ENCODE measurements around the gene LZTR1.
A peak's percentile ranks its signal among the peaks of the same experiment; 100 is the strongest.
"Not testable (repeated sequence)": the region's sequence is repeated elsewhere in the genome, so short reads cannot be mapped to it uniquely, and the experiment has no call there.

Gene LZTR1

DNA sequence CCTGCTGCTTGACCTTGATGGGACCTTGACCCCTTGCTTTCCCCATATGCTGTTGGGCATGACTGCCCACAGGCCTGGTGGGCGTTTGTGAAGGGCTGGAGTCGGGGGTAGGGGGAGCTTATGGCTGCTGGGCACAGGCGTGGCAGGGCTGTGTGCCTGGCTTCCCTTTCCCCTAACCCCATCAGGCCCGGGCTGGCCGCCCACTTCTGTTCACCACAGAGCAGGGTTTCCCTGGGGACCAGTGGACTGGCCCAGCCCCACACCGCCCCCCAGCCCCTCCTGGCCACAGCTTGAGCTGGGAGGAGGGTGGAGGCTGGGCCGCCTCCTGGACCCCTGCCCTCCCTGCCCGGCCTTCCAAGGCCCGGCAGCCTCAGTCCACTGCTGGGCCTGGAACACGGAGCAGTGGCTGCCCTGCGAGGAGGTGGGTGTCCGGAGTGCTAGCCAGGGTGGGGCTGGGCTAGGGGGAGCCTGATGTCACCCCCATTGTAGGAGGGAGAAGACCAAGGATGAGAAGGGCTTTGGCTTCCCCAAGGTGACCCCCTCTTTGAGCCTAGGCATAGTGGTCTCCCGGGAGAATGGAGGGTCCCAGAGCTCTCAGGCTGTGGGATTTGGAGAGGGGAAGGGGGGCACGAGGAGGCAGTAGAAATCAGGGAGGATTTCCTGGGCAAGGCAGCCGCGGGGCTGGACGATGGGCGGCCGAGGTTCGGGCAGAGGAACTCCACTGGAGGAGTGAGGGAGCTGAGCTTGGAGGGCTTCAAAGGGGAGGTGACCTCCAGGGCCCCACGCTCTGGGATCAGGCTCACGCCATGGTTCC is 15.0 kb upstream of the LZTR1 start, which contains the start of gene AIFM3:
Gene AIFM3 (plus strand): TSS at position 373 of the 814 bp plus-strand sequence. CDS start 690 bp downstream, outside the sequence.
- no peak for DNase-seq

DNA sequence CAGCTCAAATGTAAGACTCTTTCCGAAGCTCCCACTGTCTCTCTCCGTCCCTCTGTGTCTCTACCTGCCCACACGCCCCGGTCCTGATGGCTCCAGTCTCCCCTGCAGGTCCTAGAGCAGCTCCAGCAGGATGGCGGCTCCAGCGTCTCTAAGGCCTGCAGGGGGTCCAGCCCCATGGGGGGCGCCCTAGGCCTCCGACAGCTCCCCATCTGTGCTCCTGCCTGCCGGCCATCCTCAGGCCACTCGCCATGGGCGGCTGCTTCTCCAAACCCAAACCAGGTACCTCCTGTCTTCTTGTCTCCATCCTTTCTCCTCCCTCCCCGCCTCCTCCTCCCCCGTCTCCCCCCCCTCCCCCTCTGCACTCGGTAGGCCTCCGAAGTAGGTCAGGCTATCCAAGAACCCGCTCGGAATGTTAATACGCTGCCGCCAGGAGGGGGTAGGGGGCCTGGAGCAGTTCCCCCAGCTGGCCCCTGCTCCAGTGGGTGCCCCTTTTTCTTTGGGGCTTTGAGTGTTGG is 14.3 kb upstream of the LZTR1 start:
- no peak for DNase-seq

DNA sequence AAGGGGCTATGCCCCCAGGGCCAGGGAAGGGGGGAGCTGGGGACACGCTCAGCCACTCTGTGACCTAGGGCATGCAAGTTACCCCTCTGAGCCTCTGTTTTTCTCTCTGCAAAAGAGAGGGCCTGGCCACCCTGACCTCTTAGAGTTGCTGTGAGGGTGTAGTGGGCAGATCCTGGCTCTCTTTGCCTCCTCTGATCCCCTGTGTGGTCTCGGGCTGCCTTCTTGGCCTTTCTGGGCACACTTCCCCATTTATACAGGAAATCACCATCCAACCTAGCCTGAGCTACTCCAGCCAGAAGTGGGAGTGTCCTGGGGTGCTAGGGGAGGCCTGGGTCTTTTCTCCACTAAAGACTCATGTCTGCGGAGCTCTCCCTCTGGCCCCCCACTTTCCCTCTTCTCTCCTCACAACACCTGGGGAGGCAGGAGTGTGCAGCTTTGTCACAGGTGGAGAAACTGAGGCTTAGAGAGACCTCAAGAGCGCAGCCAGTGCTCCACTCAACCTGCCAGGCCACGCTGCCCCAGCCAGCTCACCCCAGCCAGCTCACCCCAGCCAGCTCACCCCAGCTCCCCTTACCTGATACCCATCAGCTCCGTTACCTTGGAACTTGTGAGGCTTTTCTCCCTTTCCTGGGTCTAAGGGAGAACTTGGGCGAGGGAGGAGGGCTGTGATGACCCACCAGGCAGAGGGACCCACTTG is 13.7 kb upstream of the LZTR1 start:
- no peak for DNase-seq

DNA sequence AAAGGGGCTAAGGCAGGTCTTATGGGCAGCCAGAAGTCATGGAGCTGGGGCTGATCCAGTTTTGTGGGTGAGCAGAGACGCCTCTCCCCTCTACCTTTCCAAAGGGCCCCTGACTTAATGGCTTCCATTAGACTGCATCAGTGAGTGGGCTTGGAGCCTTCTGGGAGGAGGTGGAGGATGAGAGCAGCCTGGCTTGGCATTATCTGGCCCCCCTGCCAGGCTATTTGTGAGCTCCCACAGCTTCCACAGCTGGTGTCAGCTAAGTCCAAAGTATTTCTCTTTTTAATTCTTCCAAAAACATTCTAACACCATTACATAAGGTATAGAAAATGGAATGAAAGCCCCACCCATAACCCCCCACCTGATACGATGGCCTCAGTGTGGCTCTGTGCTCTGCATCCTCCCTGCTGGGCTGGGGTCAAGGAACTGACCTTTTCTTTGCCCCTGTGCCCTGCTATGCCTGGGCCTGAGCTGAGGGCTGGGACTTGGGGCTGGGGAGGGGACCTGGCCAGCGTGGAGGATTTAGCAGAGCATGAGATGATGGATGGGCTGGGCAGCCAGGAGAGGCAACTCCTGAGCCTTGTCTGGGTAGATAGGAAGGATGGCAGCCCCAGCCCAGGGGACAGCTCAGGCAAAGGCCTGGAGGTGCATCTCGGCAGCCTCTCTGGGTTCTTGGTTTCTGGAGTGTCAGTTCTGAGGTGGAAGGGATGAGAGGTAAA is 11.0 kb upstream of the LZTR1 start:
- no peak for DNase-seq

DNA sequence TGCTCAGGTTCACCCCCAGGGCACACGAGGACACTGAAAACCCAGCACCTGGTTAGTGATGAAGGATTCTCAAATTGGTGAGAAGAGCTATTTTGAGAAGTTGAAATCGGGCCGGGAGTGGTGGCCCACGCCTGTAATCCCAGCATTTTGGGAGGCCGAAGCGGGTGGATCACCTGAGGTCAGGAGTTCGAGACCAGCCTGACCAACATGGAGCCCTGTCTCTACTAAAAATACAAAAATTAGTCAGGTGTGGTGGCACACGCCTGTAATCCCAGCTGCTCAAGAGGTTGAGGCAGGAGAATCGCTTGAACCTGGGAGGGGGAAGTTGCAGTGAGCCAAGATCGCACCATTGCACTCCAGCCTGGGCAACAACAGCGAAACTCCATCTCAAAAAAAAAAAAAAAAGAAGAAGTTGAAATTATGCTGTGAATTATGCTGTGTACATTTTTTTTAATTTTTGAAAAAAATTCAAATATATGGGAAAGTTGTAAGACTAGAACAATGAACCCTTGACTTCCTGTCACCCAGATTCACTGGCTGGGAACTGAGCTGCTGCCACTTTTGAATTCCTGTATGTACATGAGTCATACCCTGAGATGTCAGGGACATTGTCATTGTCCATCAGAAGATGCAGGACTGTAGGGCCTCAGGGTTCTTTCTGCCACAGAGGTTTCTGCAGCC is 9.9 kb upstream of the LZTR1 start:
- DNase-seq, result not testable (repeated sequence)

DNA sequence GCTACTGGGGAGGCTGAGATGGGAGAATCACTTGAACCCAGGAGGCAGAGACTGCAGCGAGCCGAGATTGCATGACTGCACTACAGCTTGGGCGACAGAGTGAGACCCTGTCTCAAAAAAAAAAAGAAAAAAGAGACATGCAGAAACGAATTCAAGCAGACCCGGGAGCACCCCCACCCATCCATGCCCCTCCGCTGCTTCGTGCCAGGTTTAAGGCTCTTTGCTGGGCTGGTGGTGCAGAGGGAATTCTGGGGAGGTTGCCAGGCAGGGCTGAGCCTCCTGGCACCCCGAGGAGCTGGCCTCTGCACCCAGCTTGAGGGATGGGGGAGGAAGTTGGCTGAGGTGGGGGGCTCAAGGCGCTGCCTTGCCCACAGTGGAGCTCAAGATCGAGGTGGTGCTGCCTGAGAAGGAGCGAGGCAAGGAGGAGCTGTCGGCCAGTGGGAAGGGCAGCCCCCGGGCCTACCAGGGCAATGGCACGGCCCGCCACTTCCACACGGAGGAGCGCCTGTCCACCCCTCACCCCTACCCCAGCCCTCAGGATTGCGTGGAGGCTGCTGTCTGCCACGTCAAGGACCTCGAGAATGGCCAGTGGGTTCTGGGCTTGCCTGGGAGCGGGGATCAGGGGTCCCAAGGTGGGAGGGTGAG is 9.0 kb upstream of the LZTR1 start:
- no peak for DNase-seq

DNA sequence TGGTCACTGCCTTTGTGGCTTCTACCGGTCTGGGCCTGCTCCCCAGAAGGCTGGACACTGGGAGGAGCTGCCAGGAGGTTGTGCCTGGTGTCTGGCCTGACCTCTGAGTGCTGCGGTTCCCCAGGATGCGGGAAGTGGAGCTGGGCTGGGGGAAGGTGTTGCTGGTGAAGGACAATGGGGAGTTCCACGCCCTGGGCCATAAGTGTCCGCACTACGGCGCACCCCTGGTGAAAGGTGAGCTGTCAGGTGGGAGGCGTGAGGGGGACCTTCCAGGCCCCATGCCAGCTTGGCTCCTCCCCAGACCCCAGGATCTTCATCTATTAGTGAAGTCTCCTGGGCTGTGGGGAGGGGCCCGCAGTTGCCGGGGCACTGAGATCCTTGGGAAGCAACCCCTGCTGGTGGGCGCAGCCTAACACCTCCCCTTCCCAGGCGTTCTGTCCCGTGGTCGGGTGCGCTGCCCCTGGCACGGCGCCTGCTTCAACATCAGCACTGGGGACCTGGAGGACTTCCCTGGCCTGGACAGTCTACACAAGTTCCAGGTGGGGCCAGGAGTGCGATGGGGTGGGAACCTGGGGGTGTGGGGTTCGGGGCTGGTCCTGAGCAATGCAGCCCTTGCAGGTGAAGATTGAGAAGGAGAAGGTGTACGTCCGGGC is 8.3 kb upstream of the LZTR1 start:
- no peak for DNase-seq

DNA sequence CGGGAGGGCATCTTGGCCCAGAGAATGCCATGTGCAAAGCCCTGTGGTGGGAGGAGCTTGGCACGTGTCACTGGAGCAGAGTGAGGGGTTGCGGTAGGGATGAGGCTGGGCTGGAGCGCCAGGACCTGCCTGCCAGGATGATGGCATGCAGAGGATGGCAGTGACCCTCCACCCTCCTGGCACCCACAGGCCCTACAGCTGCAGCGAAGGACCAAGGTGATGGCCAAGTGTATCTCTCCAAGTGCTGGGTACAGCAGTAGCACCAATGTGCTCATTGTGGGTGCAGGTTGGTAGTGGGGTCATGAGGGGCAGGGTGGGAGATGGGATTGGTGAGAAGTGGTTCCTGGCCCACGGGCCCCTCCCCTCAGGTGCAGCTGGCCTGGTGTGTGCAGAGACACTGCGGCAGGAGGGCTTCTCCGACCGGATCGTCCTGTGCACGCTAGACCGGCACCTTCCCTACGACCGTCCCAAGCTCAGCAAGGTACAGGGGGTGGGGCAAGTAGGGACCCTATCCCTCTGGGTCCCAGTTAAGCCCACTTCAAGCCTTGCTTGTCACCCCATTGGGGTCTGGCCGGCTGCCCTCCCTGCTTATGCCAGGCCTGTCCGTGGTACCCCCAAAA is 7.7 kb upstream of the LZTR1 start:
- no peak for DNase-seq

DNA sequence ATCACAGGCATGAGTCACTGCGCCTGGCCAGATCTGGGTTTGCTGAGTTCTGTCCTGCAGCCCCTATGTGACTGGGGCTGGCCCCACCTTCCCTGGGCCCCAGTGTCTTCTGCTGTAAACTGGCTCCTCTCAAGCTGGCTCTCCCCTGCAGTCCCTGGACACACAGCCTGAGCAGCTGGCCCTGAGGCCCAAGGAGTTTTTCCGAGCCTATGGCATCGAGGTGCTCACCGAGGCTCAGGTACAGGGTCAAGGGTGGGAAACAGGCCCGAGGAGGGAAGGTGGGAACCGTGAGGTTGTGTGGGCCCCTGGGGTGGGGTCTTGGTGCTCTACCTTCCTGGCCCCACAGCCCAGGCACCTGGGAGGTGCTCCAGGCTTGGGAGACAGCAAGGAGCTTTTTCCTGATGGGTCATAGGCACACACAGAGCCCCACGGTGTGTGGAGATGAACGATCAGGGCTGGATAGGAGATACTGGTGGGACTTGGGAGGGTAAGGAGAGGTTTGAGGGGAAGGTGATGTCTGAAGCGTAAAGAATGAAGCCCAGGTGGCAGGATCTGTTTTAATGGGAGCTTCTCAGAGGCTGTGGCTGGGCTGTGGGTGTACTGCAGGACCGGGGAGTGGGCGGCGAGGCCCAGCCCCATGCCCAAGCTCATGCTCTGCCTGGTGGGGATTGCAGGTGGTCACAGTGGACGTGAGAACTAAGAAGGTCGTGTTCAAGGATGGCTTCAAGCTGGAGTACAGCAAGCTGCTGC is 6.4 kb upstream of the LZTR1 start:
- no peak for DNase-seq

DNA sequence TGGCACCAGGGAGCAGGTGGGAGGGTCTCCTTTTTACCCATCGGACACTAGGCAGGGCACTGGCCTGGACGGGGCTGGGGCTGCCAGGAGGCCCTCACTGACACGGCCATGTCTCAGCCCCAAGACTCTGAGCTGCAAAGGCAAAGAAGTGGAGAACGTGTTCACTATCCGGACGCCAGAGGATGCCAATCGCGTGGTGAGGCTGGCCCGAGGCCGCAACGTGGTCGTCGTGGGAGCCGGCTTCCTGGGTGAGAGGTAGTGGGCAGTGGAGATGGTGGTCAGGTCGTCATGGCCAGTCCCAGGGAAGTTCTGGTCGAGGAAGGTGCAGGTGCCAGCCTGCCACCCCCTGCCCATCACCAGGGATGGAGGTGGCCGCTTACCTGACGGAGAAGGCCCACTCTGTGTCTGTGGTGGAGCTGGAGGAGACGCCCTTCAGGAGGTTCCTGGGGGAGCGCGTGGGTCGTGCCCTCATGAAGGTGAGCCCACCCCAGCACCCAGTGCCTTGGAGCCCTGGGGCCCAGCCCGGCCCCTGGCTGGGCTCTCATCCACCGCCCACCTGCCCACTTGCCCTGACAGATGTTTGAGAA is 5.7 kb upstream of the LZTR1 start:
- DNase-seq, result no peak

DNA sequence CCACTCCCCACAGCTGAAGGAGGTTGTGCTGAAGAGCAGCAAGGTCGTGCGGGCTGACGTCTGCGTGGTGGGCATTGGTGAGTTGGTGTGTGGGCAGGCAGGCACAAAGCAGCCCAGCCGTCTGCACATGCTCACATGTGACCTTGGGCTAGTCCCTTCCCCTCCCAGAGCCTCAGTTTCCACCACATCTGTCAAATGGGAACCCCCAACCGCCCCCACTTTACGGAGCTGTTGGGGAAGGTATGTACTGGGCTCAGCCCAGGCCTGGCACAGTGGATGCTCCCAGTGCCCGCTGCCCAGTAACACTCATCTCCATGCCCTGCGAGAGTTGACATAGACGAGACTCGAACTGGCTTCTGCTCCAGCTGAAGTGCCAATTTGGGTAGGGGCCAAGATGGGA is 5.1 kb upstream of the LZTR1 start:
- no peak for DNase-seq

DNA sequence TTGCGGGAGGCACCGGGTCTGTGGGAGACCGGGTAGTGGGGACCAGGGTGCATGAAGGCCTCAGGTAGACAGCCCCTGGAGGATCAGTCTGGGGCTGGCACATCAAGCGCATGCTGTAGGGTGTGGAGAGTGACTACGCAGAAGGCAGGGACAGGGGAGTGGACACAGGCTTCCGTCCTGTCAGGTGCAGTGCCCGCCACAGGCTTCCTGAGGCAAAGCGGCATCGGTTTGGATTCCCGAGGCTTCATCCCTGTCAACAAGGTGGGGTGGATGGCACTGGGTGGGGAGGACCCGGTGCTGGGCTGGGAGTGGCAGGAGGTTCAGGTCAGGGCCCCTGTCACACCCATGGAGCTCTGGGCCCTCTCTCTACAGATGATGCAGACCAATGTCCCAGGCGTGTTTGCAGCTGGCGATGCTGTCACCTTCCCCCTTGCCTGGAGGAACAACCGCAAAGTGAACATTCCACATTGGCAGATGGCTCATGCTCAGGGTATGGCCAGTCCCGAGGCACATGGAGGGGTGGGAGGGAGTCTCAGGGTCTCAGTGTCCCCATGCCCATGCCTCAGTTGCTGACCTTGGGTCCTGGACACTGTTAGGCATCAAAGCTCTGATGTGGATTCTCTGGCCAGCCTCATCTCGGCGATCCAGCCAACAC is 4.5 kb upstream of the LZTR1 start:
- no peak for DNase-seq

DNA sequence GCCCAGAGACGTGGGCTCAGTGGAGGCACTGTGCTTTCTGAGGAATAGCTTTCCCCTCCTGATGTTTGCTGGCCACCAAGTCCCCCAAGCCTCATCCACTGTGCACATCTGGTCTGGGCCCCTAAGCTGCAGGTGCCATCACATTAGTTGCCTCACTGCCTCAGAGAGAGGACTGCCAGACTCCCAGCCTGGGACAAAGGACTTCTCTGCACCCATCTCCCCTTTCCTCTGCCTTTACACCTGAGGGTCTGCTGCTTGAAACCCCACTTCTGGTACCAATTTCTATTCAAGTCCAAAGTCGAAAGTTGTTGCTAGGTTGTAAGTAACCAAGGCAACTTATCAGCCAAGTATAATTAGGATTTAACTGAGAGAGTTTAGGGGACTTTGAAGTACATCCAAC is 3.7 kb upstream of the LZTR1 start:
- DNase-seq, result no peak

DNA sequence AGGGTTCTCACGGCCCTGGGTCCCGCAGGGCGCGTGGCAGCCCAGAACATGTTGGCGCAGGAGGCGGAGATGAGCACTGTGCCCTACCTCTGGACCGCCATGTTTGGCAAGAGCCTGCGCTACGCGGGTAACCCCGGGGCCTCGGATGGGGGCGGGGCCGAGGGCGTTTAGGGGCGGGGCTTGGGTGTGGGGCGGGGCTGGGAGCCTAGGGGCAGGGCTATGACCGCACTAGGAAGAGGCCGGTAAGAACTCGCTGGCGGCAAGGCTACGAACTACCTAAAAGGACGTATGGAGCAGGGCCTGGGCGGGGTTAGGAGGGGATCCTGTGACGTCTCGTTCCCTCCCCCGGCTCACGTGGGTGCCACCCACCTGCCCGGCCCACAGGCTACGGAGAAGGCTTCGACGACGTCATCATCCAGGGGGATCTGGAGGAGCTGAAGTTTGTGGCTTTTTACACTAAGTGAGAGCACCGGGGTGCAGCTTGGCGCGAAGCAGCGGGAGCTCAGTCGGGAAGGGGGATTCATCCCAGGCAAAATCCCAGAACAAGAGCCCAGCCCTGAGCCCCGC is 2.8 kb upstream of the LZTR1 start:
- peak; percentile 62 for DNase-seq

DNA sequence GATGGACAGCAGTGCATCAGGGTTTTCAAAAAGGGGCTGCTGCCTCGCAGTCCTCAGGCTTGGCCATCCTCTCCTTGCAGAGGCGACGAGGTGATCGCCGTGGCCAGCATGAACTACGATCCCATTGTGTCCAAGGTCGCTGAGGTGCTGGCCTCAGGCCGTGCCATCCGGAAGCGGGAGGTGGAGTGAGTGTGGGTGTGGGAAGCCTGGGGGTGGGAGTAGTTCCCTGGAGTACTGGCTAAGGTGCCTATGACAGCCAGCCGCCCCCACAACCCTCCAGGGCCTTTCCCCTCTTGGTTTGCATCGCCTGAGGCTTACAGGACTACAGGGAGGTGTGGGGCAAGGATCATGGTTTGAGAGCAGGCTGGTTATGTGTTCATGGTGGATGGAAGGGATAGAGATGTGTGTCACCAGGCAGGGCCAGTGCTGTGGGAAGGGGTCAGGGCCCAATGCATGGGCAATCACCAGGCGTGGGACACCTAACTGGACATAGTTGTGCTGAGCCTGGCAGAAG is 2.1 kb upstream of the LZTR1 start:
- DNase-seq, result no peak

DNA sequence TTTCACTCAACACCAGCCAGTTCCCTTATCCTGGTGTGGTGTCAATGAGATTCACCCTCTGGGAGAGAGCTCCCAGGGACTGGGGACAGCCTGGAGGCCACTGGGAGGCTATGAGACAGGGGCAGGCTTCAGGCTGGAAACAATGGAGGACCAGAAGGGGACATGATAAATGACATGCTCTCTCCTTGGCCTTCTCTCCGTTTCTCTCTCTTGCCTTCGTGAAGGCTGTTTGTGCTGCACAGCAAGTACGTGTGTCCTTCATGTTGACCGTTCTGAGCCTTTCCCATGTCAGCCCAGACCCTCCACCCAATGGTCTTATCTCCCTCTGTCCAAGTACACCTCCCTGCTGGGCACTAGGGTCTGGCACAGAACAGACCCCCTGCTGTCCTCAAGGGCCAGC is 1.6 kb upstream of the LZTR1 start:
- DNase-seq, result no peak

DNA sequence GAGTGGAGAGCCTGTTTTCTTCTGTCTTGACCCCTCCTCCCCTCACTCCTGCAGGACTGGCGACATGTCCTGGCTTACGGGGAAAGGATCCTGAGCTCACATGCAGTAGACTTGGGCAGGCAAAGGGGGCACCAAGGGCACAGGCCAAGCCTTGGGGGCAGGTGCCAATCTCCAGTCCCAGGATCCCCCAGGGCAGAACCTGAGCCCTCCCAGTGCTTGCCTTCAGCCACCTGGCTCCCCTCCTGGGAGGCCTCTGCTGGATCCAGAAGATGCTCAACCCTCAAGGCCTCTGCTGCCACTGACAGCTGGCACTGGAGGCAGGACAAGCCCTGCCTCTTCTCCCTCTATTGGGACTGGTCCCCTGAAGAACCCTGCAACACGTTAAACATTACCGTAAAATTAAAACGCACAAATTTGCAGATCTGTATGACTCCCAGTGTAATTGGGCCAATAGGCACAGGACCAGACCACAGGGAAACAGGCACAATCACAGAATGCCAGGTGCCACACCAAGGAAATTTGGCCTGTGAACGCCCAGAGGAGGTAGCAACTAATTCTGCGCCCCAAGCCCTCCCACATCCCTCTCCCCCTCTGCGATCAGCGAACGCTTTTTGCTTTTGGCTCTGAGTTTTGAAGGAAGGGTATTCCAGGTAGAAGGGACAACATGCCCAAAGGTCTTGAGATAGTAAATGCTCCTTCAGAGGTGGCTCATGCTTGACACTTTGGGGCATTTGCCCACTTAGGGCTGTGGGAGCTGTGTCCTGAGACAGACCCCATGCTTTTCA is 967 bp upstream of the LZTR1 start:
- DNase-seq, result no peak

DNA sequence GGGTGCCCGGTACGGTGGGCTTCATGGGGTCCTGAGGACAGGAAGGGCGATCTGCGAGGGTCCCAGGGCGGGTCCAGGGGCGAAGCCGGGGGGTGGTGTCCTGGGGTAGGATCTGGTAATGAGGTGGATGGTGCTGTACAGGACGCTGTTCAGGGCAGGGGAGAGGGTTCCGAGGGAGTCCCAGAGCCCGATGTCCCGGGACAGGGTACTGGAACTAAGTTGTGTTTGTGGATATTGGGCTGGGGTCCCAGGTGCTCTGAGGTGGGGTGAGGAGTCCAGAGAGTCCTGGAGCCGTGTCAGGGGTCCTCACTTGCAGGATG is 426 bp downstream of the LZTR1 start:
- DNase-seq, result no peak

All from CD4-positive, alpha-beta T cell treated with Interleukin-6 for 4 hours (primary cell).